Activated CD8-positive, alpha-beta memory T cell treated with anti-CD3 and anti-CD28 coated beads, Interleukin-2, amount 50 U/mL, for 24 hours (primary cell): ENCODE measurements around the gene ZBTB20.

Source experiments
- DNase-seq: peaks from one replicate; pipeline ENCODE4 v3.0.0-alpha.2; 2020; ENCODE audit errors: extremely low read depth

Gene ZBTB20

GRCh38 chr3:114444216-114444615 lies 702.9 kb downstream of the ZBTB20 start:
- DNase-seq = no peak

- DNase-seq = no peak
These were observed 704.8 kb downstream of the ZBTB20 start for GRCh38 chr3:114442246-114442645.

DNA sequence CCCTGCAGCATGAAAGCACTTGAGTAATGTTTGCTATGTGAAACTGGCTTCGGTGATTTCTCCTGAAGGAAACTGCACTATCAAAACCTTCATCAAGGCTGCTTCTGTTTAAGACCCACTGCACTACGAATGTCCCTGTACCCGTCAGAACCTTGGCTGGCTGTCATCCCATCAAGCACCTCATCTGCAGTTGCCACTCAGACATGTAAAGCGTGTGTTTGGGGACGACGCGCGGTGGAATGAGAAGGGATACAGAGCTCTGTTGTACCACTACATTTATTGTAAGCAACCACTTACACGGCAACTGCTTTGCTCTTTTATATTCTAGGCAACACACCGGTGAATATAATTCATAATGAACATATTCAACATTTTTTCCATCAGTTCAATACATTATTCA lies 705.7 kb downstream of the ZBTB20 start:
- no peak for DNase-seq

DNA sequence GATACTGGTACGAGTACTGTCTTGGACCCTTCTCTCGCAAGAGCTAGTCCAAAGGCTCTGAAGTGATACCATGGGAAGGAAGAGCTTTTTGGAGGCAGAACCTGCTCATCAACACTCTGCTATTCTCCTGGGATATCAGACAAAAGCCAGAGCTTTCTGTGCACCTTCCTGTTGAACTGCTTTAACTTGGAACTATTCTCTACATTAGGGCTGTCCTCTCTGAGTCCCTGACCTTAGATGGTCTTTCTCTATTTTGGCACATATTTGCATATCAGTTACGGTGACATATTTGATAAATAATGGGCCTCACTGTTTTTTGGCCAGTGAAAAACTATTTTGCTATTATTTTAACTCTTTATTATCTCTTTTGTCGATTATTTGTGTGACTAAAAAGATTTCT lies 706.4 kb downstream of the ZBTB20 start:
- DNase-seq = no peak

GRCh38 chr3:114439284-114439683 lies 707.8 kb downstream of the ZBTB20 start:
- no peak for DNase-seq

- no peak for DNase-seq
These were observed 709.2 kb downstream of the ZBTB20 start for GRCh38 chr3:114437897-114438296.

DNA sequence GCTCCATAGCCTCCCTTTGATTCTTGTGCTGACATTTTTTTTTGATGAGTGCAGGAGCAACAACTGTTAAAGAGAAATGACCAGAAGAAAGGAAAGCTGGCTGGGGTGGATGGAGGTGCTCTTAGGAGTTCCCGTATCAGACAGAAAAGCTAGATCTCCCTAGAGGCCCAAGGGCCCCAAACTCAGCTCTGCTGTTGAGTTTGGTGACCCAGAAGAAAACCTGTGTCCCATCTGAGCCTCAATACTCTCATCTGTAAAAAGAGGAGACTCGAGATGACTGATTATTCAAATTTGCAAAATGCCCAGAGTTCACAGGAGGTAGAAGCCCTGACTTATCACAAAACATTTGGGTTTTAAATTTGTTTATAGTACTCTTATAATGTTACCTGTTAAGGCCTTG lies 710.9 kb downstream of the ZBTB20 start:
- DNase-seq = no peak

DNA sequence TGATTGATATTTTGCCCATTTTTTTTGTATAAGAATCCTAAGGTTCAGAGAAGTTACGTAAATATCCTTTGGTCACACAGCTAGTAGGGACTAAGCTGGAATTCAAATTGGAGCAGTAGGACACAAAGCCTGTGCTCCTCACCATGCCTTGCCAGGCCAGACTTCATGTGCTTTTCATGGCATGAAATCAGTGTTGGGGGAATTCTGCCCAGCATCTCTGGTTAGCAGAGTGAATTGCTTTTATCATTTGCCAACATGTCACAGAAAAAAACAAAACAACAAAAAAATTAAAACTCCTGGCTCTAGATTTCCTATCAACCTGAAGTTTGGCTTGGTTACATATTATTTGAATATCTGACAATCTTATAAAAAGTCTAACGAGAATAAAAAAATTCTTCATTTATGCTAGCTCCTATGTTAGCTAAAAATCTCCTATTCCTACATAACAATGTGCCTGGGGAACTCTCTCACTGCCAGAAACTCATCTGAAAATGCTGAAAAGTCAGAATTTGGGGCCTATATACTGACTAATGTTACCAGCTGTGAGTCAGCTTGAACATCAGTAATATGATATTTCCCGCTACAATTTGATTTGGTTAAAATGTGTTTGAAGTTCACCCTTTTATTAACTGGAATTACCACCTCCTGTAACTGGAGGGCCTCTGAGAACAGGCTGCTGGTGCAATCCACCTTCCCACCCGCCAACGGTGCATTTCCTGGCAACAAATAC lies 711.5 kb downstream of the ZBTB20 start:
- no peak for DNase-seq

- DNase-seq = no peak
These were observed 714.8 kb downstream of the ZBTB20 start for GRCh38 chr3:114432310-114432709.

DNA sequence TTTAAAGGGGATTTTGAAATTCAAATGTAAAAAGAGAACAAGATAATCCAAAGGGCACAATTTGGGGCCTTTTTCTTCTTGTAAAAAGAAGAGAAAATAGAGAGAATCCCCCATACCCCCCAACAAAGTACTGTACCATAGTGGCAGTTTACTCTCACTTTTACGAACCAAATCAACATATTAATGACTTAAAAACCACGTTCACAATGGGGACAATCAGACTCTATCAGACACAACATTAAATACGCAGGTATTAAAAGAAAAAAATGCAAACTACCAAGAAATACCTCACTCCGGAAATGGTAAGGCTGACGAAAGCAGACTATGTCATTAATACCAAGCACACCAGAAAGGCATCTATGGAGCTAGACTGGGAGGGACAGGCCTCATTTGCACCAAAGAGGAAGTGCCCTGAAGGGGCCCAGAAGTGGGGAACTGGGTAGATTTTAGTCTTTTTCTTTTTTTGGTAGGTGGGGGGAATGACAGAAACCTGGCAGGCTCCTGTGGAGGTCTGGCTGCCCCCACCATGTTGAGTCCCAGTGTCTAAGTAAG lies 719.0 kb downstream of the ZBTB20 start:
- no peak for DNase-seq

DNA sequence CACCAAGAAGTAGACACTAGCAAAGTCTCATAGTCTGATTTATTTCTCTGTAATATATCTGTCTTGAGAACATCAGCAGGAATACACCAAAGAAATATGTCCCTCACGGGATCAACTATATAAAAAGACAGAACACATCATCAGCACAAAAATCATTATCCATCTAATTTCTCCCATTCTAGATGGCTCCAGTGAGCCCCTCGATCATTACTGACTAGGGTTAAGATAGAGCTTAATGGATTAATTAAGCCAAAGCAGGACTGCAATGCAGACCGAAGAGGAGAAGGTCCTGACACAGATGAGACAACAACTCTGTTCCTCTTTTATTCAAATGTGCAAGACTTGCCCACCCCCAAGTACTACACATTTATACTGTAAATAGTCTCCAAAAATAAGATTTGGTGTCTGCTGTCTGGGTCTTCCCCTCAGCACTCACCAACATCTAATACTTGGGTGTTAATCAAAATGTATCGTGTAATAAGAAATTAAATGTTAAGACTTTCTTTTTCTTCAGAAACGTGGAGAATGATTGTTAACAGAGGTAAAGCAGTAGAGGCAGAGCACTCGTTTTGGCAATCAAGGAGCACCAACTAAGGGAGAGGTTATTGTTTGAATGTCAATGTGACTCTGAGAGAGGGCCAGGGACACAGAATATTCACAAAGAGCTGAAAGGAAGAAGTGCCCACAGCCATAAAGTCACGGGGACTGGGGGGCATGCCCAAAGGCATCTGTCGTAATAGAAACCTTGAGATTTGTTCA lies 719.6 kb downstream of the ZBTB20 start:
- no peak for DNase-seq

DNA sequence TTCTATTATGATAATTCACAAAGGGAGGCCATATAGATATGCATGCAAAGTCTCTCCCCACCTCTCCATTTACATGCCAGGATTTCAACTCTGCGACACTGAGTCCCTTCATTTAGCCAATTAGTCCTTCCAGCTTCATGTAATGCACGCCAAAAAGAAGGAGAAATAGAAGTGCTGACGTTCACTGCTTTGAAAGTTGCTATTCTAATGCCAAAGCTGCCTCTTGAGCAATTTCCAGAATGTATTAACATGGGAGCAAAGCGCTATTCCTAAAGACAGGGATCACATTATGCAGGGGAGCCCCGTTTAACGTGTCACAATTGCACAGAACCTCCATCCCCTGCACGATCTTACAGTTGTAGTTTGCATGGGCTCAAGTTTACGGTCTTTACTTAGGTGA lies 722.8 kb downstream of the ZBTB20 start:
- no peak for DNase-seq

- no peak for DNase-seq
These were observed 725.9 kb downstream of the ZBTB20 start for GRCh38 chr3:114421204-114421603.

DNA sequence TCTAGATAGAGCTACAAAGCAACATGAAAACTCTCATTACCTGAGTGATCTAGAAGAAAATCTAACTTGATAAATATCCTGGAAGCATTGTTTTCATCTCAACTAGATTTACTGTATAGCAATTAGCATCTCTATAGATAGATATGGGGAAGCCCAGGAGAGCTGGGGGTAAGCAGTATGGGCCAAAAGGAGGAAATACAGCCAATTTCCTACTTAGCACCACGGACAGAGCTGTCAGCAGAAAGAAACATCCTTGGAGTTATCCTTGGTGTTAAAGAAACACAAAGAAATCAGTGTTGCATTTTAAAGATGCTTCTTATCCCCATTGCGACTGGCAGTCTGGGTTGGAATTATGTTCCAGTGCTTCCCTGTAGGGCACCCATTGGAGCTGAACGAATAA lies 727.0 kb downstream of the ZBTB20 start:
- DNase-seq = no peak

GRCh38 chr3:114418724-114419543 lies 728.2 kb downstream of the ZBTB20 start:
- DNase-seq = no peak

GRCh38 chr3:114418107-114418506 lies 729.0 kb downstream of the ZBTB20 start:
- no peak for DNase-seq

GRCh38 chr3:114417675-114418074 lies 729.4 kb downstream of the ZBTB20 start:
- DNase-seq = no peak

DNA sequence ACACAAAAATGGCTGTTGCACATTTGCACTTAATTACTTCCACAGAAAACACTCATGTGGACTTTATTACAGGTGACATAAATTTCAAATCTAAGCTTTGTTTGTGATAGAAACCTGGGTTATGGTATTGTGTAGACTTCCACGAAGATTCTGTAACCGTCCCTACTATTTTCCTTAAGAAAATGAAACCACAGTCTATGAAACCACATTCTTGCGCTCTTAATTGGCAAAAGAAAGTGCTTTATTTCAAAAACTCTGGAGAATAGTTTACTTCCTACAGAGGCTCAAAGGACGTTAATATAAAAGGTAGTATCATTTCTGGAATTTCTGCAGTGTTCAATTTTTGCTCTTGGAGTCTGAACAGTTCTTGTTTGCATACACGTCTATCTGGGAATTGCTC lies 729.8 kb downstream of the ZBTB20 start:
- no peak for DNase-seq

DNA sequence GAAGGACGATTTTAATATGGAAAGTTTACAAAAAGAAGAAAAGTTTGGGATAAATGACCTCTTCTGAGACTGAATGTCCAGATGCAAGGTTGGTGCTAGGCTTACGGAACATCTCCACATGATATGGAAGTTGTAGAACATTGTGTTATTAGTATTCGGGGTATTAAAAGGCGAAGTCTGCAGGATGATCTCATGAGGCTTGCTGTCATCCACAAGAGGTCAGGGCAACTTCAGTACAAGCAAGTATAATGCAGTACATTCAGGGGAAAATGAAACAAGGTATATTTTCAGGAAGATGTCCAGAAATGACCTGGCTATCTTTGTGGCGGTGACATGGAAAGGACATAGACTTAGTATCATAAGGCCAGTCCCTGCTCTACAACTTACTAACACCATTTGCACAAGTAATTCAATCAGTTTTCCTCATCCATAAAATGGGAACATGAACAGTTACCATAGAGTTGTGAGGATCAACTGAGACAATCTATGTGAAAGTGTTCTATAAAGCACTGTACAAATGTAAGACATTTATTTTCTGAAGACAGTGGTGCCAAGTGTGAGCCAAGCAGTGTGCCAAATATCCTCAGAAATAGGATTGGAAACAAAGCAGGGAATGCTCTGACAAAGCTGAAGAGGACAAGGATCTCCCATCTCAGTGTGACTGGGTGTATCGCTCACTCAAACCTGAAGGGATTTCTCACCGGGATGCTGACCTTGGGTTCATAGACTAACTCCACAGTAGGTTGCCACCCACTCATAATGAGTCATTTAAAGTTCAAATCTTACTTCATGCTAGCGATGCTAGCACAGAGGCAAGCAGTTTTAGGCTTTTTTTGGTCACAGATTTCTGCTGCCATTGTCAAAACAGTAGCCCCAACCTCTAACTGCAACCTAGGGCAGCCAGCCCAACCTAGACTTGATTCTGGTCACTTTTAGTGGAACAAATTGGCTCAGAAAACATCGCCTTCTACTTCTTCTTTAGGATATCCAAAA lies 735.0 kb downstream of the ZBTB20 start:
- no peak for DNase-seq

DNA sequence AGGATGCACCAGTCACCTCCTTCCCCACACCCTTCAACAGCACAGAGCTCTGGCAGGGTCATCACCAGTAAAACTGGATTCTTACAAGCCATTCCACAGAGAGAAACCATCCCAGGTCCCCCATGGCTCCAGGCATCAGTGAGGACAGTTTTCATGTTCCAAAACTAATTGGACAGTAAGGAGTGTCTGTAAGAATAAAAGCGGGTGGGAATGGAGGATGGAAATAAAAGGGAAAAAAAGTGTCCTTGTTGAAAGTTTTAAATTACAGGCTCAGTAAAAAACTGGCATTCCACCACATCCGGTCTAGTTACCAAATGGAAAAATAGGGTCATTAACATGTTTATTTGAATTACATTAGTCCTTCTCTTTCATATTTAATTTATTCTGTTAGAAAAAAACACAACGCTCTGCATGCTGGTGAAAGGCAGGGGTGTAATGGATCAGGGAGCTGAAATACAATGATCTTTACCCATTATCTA lies 735.9 kb downstream of the ZBTB20 start:
- no peak for DNase-seq
